Measurements from ENCODE around the gene CPA5. TPM values are rescaled to one million over a fixed set of nuclear protein-coding genes. Genes with fewer than 3 reads are reported as not detected.

CPA5 gene
- total RNA-seq, 1 experiment from 2014 or later: not detected

DNA sequence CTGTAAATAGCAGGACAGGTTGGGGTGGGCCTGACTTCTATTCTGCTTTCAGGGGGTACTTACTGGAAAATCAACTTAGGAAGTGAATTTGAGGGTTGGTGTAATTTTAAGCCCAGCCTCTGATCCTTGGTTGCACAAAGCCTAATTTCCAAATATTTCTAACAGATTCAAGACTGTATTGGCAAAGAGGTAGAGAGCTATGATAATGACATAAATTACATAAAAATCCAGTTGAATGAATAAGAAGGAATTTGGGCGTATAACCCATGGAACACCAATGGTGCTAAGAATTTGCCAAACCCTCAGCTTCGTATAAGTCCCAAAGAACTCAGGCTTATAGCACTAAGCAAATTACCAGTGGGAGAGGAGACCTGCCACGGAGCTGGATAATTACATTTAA is 39.7 kb upstream of the CPA5 start:
- no CpG with 5 or more reads among the region's 3 CpGs for WGBS (ENCODE audit: extremely low coverage, insufficient read length, low lambda C conversion rate)
- Mint-ChIP-seq H3K36me3 (ENCODE audit: insufficient read depth in 1 of 3, low read depth in 3 of 3) (no peaks in the 10 kb centered on the region), H3K27ac (no peak overlapping the region), H3K9me3 (no peaks in the 10 kb centered on the region), H3K4me3 (no peak overlapping the region), H3K4me1 (no peaks in the 10 kb centered on the region), H3K27me3 (ENCODE audit: low read depth) (no peaks in the 10 kb centered on the region; the same call in 1 of the 2 replicates)
- no peak overlapping the region for H4K91ac ChIP-seq (ENCODE audit: insufficient read length, low read depth, low read length)
- H4K20me1 ChIP-seq (ENCODE audit: control insufficient read depth, insufficient read depth, insufficient read length): no peaks in the 10 kb centered on the region
- no peak overlapping the region for H3K9ac ChIP-seq (ENCODE audit: extremely low read depth, insufficient read length, low read length)
- no peaks in the 10 kb centered on the region for H3K9me3 ChIP-seq (ENCODE audit: control insufficient read depth, low read depth, low read length)
- TF ChIP-seq, protein P1, sequence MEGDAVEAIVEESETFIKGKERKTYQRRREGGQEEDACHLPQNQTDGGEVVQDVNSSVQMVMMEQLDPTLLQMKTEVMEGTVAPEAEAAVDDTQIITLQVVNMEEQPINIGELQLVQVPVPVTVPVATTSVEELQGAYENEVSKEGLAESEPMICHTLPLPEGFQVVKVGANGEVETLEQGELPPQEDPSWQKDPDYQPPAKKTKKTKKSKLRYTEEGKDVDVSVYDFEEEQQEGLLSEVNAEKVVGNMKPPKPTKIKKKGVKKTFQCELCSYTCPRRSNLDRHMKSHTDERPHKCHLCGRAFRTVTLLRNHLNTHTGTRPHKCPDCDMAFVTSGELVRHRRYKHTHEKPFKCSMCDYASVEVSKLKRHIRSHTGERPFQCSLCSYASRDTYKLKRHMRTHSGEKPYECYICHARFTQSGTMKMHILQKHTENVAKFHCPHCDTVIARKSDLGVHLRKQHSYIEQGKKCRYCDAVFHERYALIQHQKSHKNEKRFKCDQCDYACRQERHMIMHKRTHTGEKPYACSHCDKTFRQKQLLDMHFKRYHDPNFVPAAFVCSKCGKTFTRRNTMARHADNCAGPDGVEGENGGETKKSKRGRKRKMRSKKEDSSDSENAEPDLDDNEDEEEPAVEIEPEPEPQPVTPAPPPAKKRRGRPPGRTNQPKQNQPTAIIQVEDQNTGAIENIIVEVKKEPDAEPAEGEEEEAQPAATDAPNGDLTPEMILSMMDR (conservative IDR thresholded peaks at IDR 0.05): no peak
- no peak overlapping the region for H2BK5ac ChIP-seq (ENCODE audit: insufficient read length, low read length)
- H2AK5ac ChIP-seq (ENCODE audit: insufficient read length, low read length): no peak overlapping the region
- H3K14ac ChIP-seq (ENCODE audit: insufficient read depth, low read length): no peak overlapping the region
- no peaks in the 10 kb centered on the region for H3K79me2 ChIP-seq (ENCODE audit: insufficient read depth, low read length)
- H2AFZ ChIP-seq (ENCODE audit: low read length): no peak overlapping the region
- no peak overlapping the region for H2BK20ac ChIP-seq (ENCODE audit: low read depth, low read length, poor library complexity, severe bottlenecking)
- H3K4me1 ChIP-seq (ENCODE audit: insufficient read depth, low read length): no peaks in the 10 kb centered on the region
- H2BK120ac ChIP-seq (ENCODE audit: low read depth, low read length, poor library complexity, severe bottlenecking): no peak overlapping the region
- H4K5ac ChIP-seq (ENCODE audit: insufficient read length, low read depth, low read length): no peak overlapping the region
- H3K18ac ChIP-seq (ENCODE audit: insufficient read length, low read depth, low read length): no peak overlapping the region
- H3K27ac ChIP-seq (ENCODE audit: insufficient read length, low read depth, low read length): no peak overlapping the region
- H4K8ac ChIP-seq (replicated peaks; ENCODE audit: insufficient read length, low read depth, low read length): no peak overlapping the region
- no peak overlapping the region for H3K4me2 ChIP-seq (ENCODE audit: insufficient read depth, insufficient read length, low read length)
- H3K23me2 ChIP-seq (ENCODE audit: insufficient read length, low read depth, low read length, poor library complexity, severe bottlenecking): no peaks in the 10 kb centered on the region
- H3K56ac ChIP-seq (ENCODE audit: insufficient read length, low read depth, low read length): no peak overlapping the region
- H2BK15ac ChIP-seq (ENCODE audit: low read depth, low read length): no peak overlapping the region
- DNase-seq: no peak
- no peak overlapping the region for H3T11ph ChIP-seq (ENCODE audit: low read length)
- H3K79me1 ChIP-seq (ENCODE audit: insufficient read depth, low read depth, low read length, poor library complexity, severe bottlenecking): no peaks in the 10 kb centered on the region
- H2BK12ac ChIP-seq (ENCODE audit: insufficient read length, low read depth, low read length): no peak overlapping the region
- H3K4ac ChIP-seq (ENCODE audit: low read depth, low read length): no peak overlapping the region
- no peak overlapping the region for H3K23ac ChIP-seq (ENCODE audit: insufficient read length, low read depth, low read length)
- no peaks in the 10 kb centered on the region for H3K27me3 ChIP-seq (ENCODE audit: insufficient read depth, low read length)
